Nephron progenitor cell (in vitro differentiated cells): ENCODE measurements around the gene SPART.

ENCODE experiments used
- DNase-seq: peaks from one replicate; pipeline ENCODE4 v3.0.0; 2021
- H3K27ac Mint-ChIP-seq: 2 replicates; pipeline ENCODE4 v1.8.0; 2021; ENCODE audit warnings: mild to moderate bottlenecking, moderate library complexity, mixed read lengths
- H3K27me3 Mint-ChIP-seq: 2 replicates; pipeline ENCODE4 v1.8.0; 2021; ENCODE audit warnings: mild to moderate bottlenecking, low read depth, mixed read lengths; ENCODE audit not compliant: poor library complexity
- H3K36me3 Mint-ChIP-seq: 2 replicates; pipeline ENCODE4 v1.8.0; 2021; ENCODE audit warnings: low read depth, mixed read lengths
- H3K4me1 Mint-ChIP-seq: 2 replicates; pipeline ENCODE4 v1.8.0; 2021; ENCODE audit warnings: mixed read lengths
- H3K4me3 Mint-ChIP-seq: 2 replicates; pipeline ENCODE4 v1.8.0; 2021; ENCODE audit warnings: mild to moderate bottlenecking, moderate library complexity, mixed read lengths
- H3K9me3 Mint-ChIP-seq: 2 replicates; pipeline ENCODE4 v1.8.0; 2021; ENCODE audit warnings: mild to moderate bottlenecking, moderate library complexity, mixed read lengths
- CTCF ChIP-seq: fragments of 200-600 bp; sonication (generic); IDR thresholded peaks from 2 replicates; pipeline ENCODE4 v1.5.0; 2021; ENCODE audit warnings: antibody characterized with exemption

SPART gene

GRCh38 chr13:36352350-36352749, 6.2 kb upstream of the SPART start:
- no peak overlapping the region for H3K4me3 Mint-ChIP-seq
- H3K4me1 Mint-ChIP-seq, result peaks cover 8% of the 10 kb centered on the region
- peaks cover 2% of the 10 kb centered on the region for H3K27me3 Mint-ChIP-seq
- TF ChIP-seq CTCF, result no peak
- H3K27ac Mint-ChIP-seq, result no peak overlapping the region
- H3K9me3 Mint-ChIP-seq, result peaks cover 11% of the 10 kb centered on the region
- no peak for DNase-seq
- peaks cover 8% of the 10 kb centered on the region for H3K36me3 Mint-ChIP-seq

GRCh38 chr13:36347531-36348210, 1.5 kb upstream of the SPART start:
- no peak for DNase-seq
- no peaks in the 10 kb centered on the region for H3K9me3 Mint-ChIP-seq
- H3K27ac Mint-ChIP-seq, result no peak overlapping the region
- no peak overlapping the region for H3K4me3 Mint-ChIP-seq
- peaks cover 22% of the 10 kb centered on the region for H3K4me1 Mint-ChIP-seq
- peaks cover 4% of the 10 kb centered on the region for H3K27me3 Mint-ChIP-seq
- TF ChIP-seq CTCF, result no peak
- no peaks in the 10 kb centered on the region for H3K36me3 Mint-ChIP-seq

GRCh38 chr13:36345438-36346221, 564 bp downstream of the SPART start:
- H3K27ac Mint-ChIP-seq, result peak overlapping the region; percentile 98
- H3K27me3 Mint-ChIP-seq, result peaks cover 4% of the 10 kb centered on the region
- no peak for TF ChIP-seq CTCF
- H3K36me3 Mint-ChIP-seq, result no peaks in the 10 kb centered on the region
- H3K9me3 Mint-ChIP-seq, result no peaks in the 10 kb centered on the region
- H3K4me1 Mint-ChIP-seq, result peaks cover 24% of the 10 kb centered on the region
- H3K4me3 Mint-ChIP-seq, result peak overlapping the region; percentile 94
- peak; percentile 53 for DNase-seq

GRCh38 chr13:36344886-36345437, 1.2 kb downstream of the SPART start:
- Mint-ChIP-seq H3K4me3 (peak overlapping the region; percentile 94), H3K27me3 (peaks cover 4% of the 10 kb centered on the region), H3K27ac (peak overlapping the region; percentile 98), H3K4me1 (peaks cover 24% of the 10 kb centered on the region), H3K36me3 (no peaks in the 10 kb centered on the region), H3K9me3 (no peaks in the 10 kb centered on the region)
- no peak for TF ChIP-seq CTCF
- DNase-seq, result no peak

- peaks cover 26% of the 10 kb centered on the region for H3K4me1 Mint-ChIP-seq
- H3K27ac Mint-ChIP-seq, result no peak overlapping the region
- H3K27me3 Mint-ChIP-seq, result peaks cover 4% of the 10 kb centered on the region
- DNase-seq, result no peak
- H3K36me3 Mint-ChIP-seq, result no peaks in the 10 kb centered on the region
- TF ChIP-seq CTCF, result no peak
- H3K9me3 Mint-ChIP-seq, result no peaks in the 10 kb centered on the region
- peak overlapping the region; percentile 94 for H3K4me3 Mint-ChIP-seq
Measured at GRCh38 chr13:36344173-36344572, 2.0 kb downstream of the SPART start.
